HG03469 (cell line): ENCODE measurements around the gene ZNF107.

ENCODE experiments used
- ATAC-seq: cut with Tn5 transposase; IDR thresholded peaks from one replicate; pipeline ENCODE4 v1.9.1; 2021; ENCODE audit warnings: mild to moderate bottlenecking, moderate library complexity, moderate number of reproducible peaks; ENCODE audit not compliant: unreplicated experiment

Gene ZNF107

GRCh38 chr7:64665980-64666662 is at the start of gene ZNF107:
Gene ZNF107, plus strand, starts transcription at chr7:64666133. Its CDS starts 150 bp downstream, at chr7:64666283.
- peak; percentile 99 for ATAC-seq

- no peak for ATAC-seq
These were observed 47.0 kb upstream of the ZNF107 start for GRCh38 chr7:64618785-64619456.

- no peak for ATAC-seq
These were observed 46.2 kb upstream of the ZNF107 start for GRCh38 chr7:64619705-64620104.

GRCh38 chr7:64621656-64622055 is 44.3 kb upstream of the ZNF107 start:
- no peak for ATAC-seq

GRCh38 chr7:64625114-64626082 is 40.5 kb upstream of the ZNF107 start:
- ATAC-seq = no peak

- ATAC-seq = no peak
These were observed 39.9 kb upstream of the ZNF107 start for GRCh38 chr7:64626083-64626469.

GRCh38 chr7:64626557-64626956 is 39.4 kb upstream of the ZNF107 start:
- ATAC-seq = no peak

GRCh38 chr7:64628192-64628591 is 37.7 kb upstream of the ZNF107 start:
- ATAC-seq = no peak

GRCh38 chr7:64628721-64629120 is 37.2 kb upstream of the ZNF107 start:
- no peak for ATAC-seq

GRCh38 chr7:64630496-64630895 is 35.4 kb upstream of the ZNF107 start:
- ATAC-seq = no peak

GRCh38 chr7:64632029-64632428 is 33.9 kb upstream of the ZNF107 start:
- ATAC-seq = no peak

GRCh38 chr7:64633401-64633800 is 32.5 kb upstream of the ZNF107 start:
- ATAC-seq = no peak

- no peak for ATAC-seq
These were observed 31.4 kb upstream of the ZNF107 start for GRCh38 chr7:64634406-64635062.

GRCh38 chr7:64636386-64636785 is 29.5 kb upstream of the ZNF107 start:
- ATAC-seq = no peak

- ATAC-seq = no peak
These were observed 28.1 kb upstream of the ZNF107 start for GRCh38 chr7:64637521-64638445.

- ATAC-seq = no peak
These were observed 27.1 kb upstream of the ZNF107 start for GRCh38 chr7:64638822-64639221.

GRCh38 chr7:64639267-64640001 is 26.5 kb upstream of the ZNF107 start:
- ATAC-seq = no peak

- no peak for ATAC-seq
These were observed 25.4 kb upstream of the ZNF107 start for GRCh38 chr7:64640504-64640903.

GRCh38 chr7:64642046-64642445 is 23.9 kb upstream of the ZNF107 start:
- no peak for ATAC-seq
